A549 (cell line): ENCODE data around the gene CENPQ. TPM values are rescaled to one million over a fixed set of nuclear protein-coding genes. Genes with fewer than 3 reads are reported as not detected.

Experiments used
- ATAC-seq, 2 experiments: fragments of 200-7000 bp in 1 of 2; fragments of >200 bp in 1 of 2; cut with Nextera tagmentation in 1 of 2; cut with Tn5 transposase in 1 of 2; 3 replicates each; pipeline versions ENCODE4 v1.8.0 to v1.9.1; 2018 to 2020; ENCODE audit warnings: mild to moderate bottlenecking in 1 of 2, moderate library complexity in 1 of 2
- CTCF ChIA-PET: fragments of 300-600 bp; sonication (Branson Sonifier 250); formaldehyde crosslinking; extraction: SDS; loops from one replicate; lab custom pipeline; 2021; ENCODE audit warnings: antibody characterized with exemption, inconsistent platforms; lab: Yijun Ruan, JAX
- POLR2A ChIA-PET: fragments of 350-600 bp; formaldehyde crosslinking; extraction: SDS; loops from one replicate; lab custom pipeline; 2021; ENCODE audit warnings: antibody characterized with exemption, inconsistent platforms; lab: Yijun Ruan, JAX
- DNase-seq, 2 experiments: peaks; one replicate each; pipeline versions ENCODE4 v3.0.0 to v3.0.0-alpha.2; 2011 to 2016; ENCODE audit warnings: low read depth in 1 of 2, low spot score in 1 of 2
- FAIRE-seq: peaks from 2 replicates; lab custom pipeline; 2011; peaks lifted over from hg19 to GRCh38; lab: Jason Lieb, UNC
- H3K27ac ChIP-seq, 2 experiments: fragments of >200 bp; sonication (Bioruptor Twin); formaldehyde crosslinking; 3 replicates each; pipeline ENCODE4 v1.5.1; 2016 to 2017
- H3K4me1 ChIP-seq: fragments of >200 bp; sonication (Bioruptor Twin); formaldehyde crosslinking; 3 replicates; pipeline ENCODE4 v1.6.1; 2016
- H3K4me2 ChIP-seq: fragments of >200 bp; sonication (Bioruptor Twin); formaldehyde crosslinking; 3 replicates; pipeline ENCODE4 v1.6.1; 2016
- H3K4me3 ChIP-seq: fragments of >200 bp; sonication (Bioruptor Twin); formaldehyde crosslinking; 3 replicates; pipeline ENCODE4 v1.5.1; 2016
- H3K9me3 ChIP-seq: fragments of >200 bp; sonication (Bioruptor Twin); formaldehyde crosslinking; 3 replicates; pipeline ENCODE4 v1.6.1; 2016
- ATOH8 ChIP-seq: fragments of 250-450 bp; sonication (Bioruptor Pico); IDR thresholded peaks from 2 replicates; pipeline ENCODE4 v1.5.0; 2020; ENCODE audit warnings: low read depth, mild to moderate bottlenecking, moderate library complexity
- CHD4 ChIP-seq: fragments of 200-600 bp; sonication (generic); IDR thresholded peaks from 2 replicates; pipeline ENCODE4 v1.6.1; 2016; ENCODE audit warnings: antibody characterized with exemption, mild to moderate bottlenecking, borderline replicate concordance
- EHF ChIP-seq: fragments of 250-450 bp; sonication (Bioruptor Pico); IDR thresholded peaks from 2 replicates; pipeline ENCODE4 v1.5.0; 2020; ENCODE audit warnings: mild to moderate bottlenecking
- EHMT2 ChIP-seq: fragments of 200-600 bp; sonication (generic); IDR thresholded peaks from 2 replicates; pipeline ENCODE4 v1.6.1; 2016; ENCODE audit warnings: antibody characterized with exemption, low read depth, mild to moderate bottlenecking, moderate library complexity
- EP300 ChIP-seq, 2 experiments: fragments of >200 bp; sonication (Bioruptor Twin); formaldehyde crosslinking; IDR thresholded peaks; 2 replicates in 1 of 2; 3 replicates in 1 of 2; pipeline ENCODE4 v1.6.1; 2016 to 2017
- FOXS1 ChIP-seq: fragments of 250-450 bp; sonication (Bioruptor Pico); IDR thresholded peaks from 2 replicates; pipeline ENCODE4 v1.5.0; 2020; ENCODE audit warnings: mild to moderate bottlenecking, moderate library complexity
- HDAC2 ChIP-seq: fragments of 200-600 bp; sonication (generic); IDR thresholded peaks from 2 replicates; pipeline ENCODE4 v1.6.1; 2016
- HMGXB4 ChIP-seq: fragments of 250-450 bp; sonication (Bioruptor Pico); IDR thresholded peaks from 2 replicates; pipeline ENCODE4 v1.5.0; 2021; ENCODE audit warnings: mild to moderate bottlenecking, moderate library complexity, borderline replicate concordance
- HOXB13 ChIP-seq: fragments of 250-450 bp; sonication (Bioruptor Pico); IDR thresholded peaks from 2 replicates; pipeline ENCODE4 v1.5.0; 2020; ENCODE audit warnings: low read depth, mild to moderate bottlenecking, moderate library complexity
- HOXB5 ChIP-seq: fragments of 250-450 bp; sonication (Bioruptor Pico); IDR thresholded peaks from 2 replicates; pipeline ENCODE4 v1.5.0; 2020; ENCODE audit warnings: mild to moderate bottlenecking, moderate library complexity
- JUNB ChIP-seq: fragments of >200 bp; sonication (Bioruptor Twin); formaldehyde crosslinking; IDR thresholded peaks from 2 replicates; pipeline ENCODE4 v1.6.1; 2016
- KDM5A ChIP-seq: fragments of 200-600 bp; sonication (generic); IDR thresholded peaks from 2 replicates; pipeline ENCODE4 v1.6.1; 2016; ENCODE audit warnings: antibody characterized with exemption, mild to moderate bottlenecking
- MAZ ChIP-seq: fragments of 150-350 bp; IDR thresholded peaks from 2 replicates; pipeline ENCODE4 v1.6.1; 2014; ENCODE audit warnings: antibody characterized with exemption, low read depth, low read length, borderline replicate concordance
- NPAS2 ChIP-seq: fragments of 250-450 bp; sonication (Bioruptor Pico); IDR thresholded peaks from 2 replicates; pipeline ENCODE4 v1.8.0; 2022; ENCODE audit warnings: mild to moderate bottlenecking, moderate library complexity, borderline replicate concordance
- NR3C1 ChIP-seq: fragments of >200 bp; sonication (Bioruptor Twin); formaldehyde crosslinking; IDR thresholded peaks from 3 replicates; pipeline ENCODE4 v1.6.1; 2017
- PBX3 ChIP-seq: IDR thresholded peaks from 2 replicates; pipeline ENCODE4 v1.6.1; 2012
- POLR2A ChIP-seq: IDR thresholded peaks from 2 replicates; pipeline ENCODE4 v1.6.1; 2012; ENCODE audit warnings: mild to moderate bottlenecking, low read length
- POLR2AphosphoS2 ChIP-seq: conservative IDR thresholded peaks from 2 replicates; pipeline ENCODE4 v1.6.1; 2012; ENCODE audit warnings: low read length, improper control_type of control experiment, inconsistent platforms
- RARB ChIP-seq: fragments of 250-450 bp; sonication (Bioruptor Pico); IDR thresholded peaks from 2 replicates; pipeline ENCODE4 v1.8.0; 2021; ENCODE audit warnings: mild to moderate bottlenecking, moderate library complexity
- RFX5 ChIP-seq: fragments of 450-650 bp; IDR thresholded peaks from 2 replicates; pipeline ENCODE4 v1.7.1; 2014; ENCODE audit warnings: antibody characterized with exemption, mild to moderate bottlenecking, moderate library complexity
- TP53 ChIP-seq: fragments of 250-450 bp; sonication (Bioruptor Pico); IDR thresholded peaks from 2 replicates; pipeline ENCODE4 v1.5.0; 2021; ENCODE audit warnings: mild to moderate bottlenecking, moderate library complexity
- USF2 ChIP-seq: fragments of 450-650 bp; IDR thresholded peaks from 2 replicates; pipeline ENCODE4 v1.6.1; 2014; ENCODE audit warnings: antibody characterized with exemption
- ZNF302 ChIP-seq: fragments of 250-450 bp; sonication (Bioruptor Pico); IDR thresholded peaks from 2 replicates; pipeline ENCODE4 v1.9.0; 2021; ENCODE audit warnings: inconsistent platforms, mild to moderate bottlenecking, moderate library complexity
- ZSCAN20 ChIP-seq: fragments of 250-450 bp; sonication (Bioruptor Pico); IDR thresholded peaks from 2 replicates; pipeline ENCODE4 v1.8.0; 2022; ENCODE audit warnings: mild to moderate bottlenecking, moderate library complexity
- WGBS: methylation state at CpG from one replicate; pipeline ENCODE4 v1.1.6; 2017; ENCODE audit errors: missing lambda C conversion rate; 5-methylcytosine and 5-hydroxymethylcytosine counted together
- polyA plus RNA-seq, 4 experiments: library from polyadenylated mRNA; depleted of rRNA in 3 of 4; stranded (reverse); fragments of >200 nt; fragmentation: RNase III in 1 of 4; extraction: RNeasy Plus Mini Kit Qiagen cat#74134 plus additional on column Dnase treatment in 1 of 4; gene quantifications; 2 replicates in 3 of 4; 3 replicates in 1 of 4; pipeline ENCODE4 v1.2.3, GENCODE V29; 2011 to 2017

CENPQ gene
- polyA plus RNA-seq, 2 of the 4 experiments (the other 2 are of a cell fraction), result 11.4 to 14.2 TPM

GRCh38 chr6:49499623-49500022 lies 36.5 kb downstream of the CENPQ start, which contains the start of gene GLYATL3:
Gene GLYATL3, plus strand, starts transcription at chr6:49499923. Its CDS starts 12,068 bp downstream, at chr6:49511991.
- DNase-seq, result no peak
- no peaks in the 10 kb centered on the region for H3K9me3 ChIP-seq
- ATAC-seq, result no peak
- no peak for FAIRE-seq
- H3K27ac ChIP-seq, result no peak within 1 kb of the TSS
- no peak within 1 kb of the TSS for H3K4me3 ChIP-seq
- CTCF ChIA-PET, result no interaction called here
- H3K4me1 ChIP-seq, result no peaks in the 10 kb centered on the region
- TF ChIP-seq CHD4 (no peak), HDAC2 (no peak), TP53 (CRISPR knock-in tag) (no peak), POLR2AphosphoS2 (no peak), USF2 (no peak), EP300 (IDR thresholded peaks at IDR 0.05) (no peak), ZNF302 (CRISPR knock-in tag) (no peak), MAZ (no peak), KDM5A (no peak), RFX5 (no peak), HOXB13 (CRISPR knock-in tag) (no peak), EHF (CRISPR knock-in tag) (no peak), FOXS1 (CRISPR knock-in tag) (no peak), NR3C1 (no peak), JUNB (no peak), RARB (CRISPR knock-in tag) (no peak), NPAS2 (CRISPR knock-in tag) (no peak)
- TF ChIP-seq, all 56 proteins: peak for 0
- no peak within 1 kb of the TSS for H3K4me2 ChIP-seq
- POLR2A ChIA-PET, result no interaction called here
- 45% methylated on average over 2 of the region's 2 CpGs for WGBS

GRCh38 chr6:49504666-49505065 lies 41.5 kb downstream of the CENPQ start:
- Histone ChIP-seq H3K9me3 (no peaks in the 10 kb centered on the region), H3K4me2 (no peak overlapping the region), H3K4me1 (0 out of 3 replicates have a peak, but pooled peaks cover 6% of the 10 kb centered on the region), H3K4me3 (no peak overlapping the region), H3K27ac (no peak overlapping the region)
- ATAC-seq (no peak), DNase-seq (no peak), FAIRE-seq (no peak)
- ChIA-PET CTCF (no interaction called here), POLR2A (no interaction called here)
- TF ChIP-seq HMGXB4 (no peak), ZSCAN20 (no peak), HOXB5 (CRISPR knock-in tag) (no peak), JUNB (no peak), EHMT2 (no peak), HOXB13 (CRISPR knock-in tag) (no peak), POLR2A (no peak), PBX3 (no peak), EHF (CRISPR knock-in tag) (no peak), ATOH8 (CRISPR knock-in tag) (no peak)
- WGBS, result 82% methylated on average over 5 of the region's 5 CpGs
